HL-60 (cell line): ENCODE results near the gene TMPRSS2.

Source experiments
- TF ChIP-seq, protein P1 (sequence below): IDR thresholded peaks from one replicate; pipeline ENCODE4 v1.5.1; 2011; ENCODE audit warnings: low read length, control low read depth, inconsistent platforms; ENCODE audit not compliant: insufficient read depth
- TF ChIP-seq, protein P2 (sequence below): IDR thresholded peaks from 2 replicates; pipeline ENCODE4 v1.6.1; 2012; ENCODE audit warnings: low read depth; ENCODE audit not compliant: insufficient replicate concordance

GRCh38 chr21:41520560-41521442 is 12.8 kb upstream of the TMPRSS2 start:
- TF ChIP-seq, protein P1, sequence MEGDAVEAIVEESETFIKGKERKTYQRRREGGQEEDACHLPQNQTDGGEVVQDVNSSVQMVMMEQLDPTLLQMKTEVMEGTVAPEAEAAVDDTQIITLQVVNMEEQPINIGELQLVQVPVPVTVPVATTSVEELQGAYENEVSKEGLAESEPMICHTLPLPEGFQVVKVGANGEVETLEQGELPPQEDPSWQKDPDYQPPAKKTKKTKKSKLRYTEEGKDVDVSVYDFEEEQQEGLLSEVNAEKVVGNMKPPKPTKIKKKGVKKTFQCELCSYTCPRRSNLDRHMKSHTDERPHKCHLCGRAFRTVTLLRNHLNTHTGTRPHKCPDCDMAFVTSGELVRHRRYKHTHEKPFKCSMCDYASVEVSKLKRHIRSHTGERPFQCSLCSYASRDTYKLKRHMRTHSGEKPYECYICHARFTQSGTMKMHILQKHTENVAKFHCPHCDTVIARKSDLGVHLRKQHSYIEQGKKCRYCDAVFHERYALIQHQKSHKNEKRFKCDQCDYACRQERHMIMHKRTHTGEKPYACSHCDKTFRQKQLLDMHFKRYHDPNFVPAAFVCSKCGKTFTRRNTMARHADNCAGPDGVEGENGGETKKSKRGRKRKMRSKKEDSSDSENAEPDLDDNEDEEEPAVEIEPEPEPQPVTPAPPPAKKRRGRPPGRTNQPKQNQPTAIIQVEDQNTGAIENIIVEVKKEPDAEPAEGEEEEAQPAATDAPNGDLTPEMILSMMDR: no peak
- TF ChIP-seq, protein P2, sequence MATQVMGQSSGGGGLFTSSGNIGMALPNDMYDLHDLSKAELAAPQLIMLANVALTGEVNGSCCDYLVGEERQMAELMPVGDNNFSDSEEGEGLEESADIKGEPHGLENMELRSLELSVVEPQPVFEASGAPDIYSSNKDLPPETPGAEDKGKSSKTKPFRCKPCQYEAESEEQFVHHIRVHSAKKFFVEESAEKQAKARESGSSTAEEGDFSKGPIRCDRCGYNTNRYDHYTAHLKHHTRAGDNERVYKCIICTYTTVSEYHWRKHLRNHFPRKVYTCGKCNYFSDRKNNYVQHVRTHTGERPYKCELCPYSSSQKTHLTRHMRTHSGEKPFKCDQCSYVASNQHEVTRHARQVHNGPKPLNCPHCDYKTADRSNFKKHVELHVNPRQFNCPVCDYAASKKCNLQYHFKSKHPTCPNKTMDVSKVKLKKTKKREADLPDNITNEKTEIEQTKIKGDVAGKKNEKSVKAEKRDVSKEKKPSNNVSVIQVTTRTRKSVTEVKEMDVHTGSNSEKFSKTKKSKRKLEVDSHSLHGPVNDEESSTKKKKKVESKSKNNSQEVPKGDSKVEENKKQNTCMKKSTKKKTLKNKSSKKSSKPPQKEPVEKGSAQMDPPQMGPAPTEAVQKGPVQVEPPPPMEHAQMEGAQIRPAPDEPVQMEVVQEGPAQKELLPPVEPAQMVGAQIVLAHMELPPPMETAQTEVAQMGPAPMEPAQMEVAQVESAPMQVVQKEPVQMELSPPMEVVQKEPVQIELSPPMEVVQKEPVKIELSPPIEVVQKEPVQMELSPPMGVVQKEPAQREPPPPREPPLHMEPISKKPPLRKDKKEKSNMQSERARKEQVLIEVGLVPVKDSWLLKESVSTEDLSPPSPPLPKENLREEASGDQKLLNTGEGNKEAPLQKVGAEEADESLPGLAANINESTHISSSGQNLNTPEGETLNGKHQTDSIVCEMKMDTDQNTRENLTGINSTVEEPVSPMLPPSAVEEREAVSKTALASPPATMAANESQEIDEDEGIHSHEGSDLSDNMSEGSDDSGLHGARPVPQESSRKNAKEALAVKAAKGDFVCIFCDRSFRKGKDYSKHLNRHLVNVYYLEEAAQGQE: no peak
